Pons (tissue), 1 donor: ENCODE results near the gene ZNF526.

Experiments used
- DNase-seq: peaks from one replicate; pipeline ENCODE4 v3.0.0-alpha.2; 2016; ENCODE audit warnings: low spot score

The ZNF526 gene

DNA sequence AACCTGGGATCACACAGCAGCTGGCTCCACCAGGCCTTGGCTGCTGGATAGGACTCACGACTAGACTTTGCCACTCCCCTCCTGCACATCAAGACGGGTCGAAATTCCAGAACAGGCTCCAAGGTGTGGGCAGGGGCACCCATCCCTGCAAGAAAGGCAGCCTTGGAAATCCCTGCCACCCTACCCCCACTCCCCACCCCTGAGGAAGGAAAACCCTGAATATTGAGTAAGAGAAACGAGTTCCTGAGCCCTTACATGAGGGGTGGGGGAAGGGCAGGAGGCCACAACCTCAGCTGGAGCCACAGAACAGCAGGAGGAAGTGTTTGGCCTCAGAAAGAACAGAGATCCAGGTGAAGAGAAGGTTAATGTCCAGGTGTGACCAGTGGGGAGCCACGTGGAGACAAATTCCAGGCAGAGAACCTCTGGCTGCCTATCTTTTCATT lies 22.7 kb upstream of the ZNF526 start:
- DNase-seq, result no peak

DNA sequence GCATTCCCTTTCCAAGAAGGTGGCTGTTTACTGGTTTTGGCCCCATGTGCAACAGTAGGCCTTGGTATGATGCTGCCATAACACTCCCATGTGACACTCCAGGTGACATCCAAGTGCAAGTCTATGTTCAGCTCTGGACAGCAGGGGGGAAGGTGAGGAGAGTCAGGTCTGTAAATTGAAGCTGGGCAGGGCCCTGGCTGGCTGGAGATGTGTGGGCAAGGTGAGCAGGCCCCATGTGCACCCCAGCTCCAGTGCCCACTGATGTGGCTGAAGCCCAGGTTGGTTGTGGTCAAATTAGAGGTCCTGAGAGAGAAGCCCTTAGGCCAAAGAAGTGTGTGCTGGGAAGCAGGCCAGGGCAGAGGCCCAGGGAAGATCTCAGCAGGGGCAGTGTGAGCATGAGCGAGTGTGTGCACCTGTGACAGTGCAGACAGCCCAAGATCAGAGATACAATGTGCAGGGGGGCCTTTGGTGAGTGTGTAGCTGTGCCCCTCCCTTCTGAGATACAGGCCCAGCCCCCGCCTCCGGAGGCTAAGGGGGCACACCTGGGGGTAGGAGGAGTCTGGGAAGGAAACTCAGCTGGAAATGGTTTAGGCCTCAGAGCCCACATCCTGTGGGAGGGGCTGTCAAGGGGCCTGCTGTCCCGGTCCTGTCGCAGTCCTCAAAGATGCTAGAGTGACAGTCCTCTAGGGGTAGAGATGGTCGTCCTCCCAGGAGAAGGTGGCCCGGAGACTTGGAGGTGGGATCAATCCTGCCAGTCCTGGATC lies 21.3 kb upstream of the ZNF526 start:
- no peak for DNase-seq

DNA sequence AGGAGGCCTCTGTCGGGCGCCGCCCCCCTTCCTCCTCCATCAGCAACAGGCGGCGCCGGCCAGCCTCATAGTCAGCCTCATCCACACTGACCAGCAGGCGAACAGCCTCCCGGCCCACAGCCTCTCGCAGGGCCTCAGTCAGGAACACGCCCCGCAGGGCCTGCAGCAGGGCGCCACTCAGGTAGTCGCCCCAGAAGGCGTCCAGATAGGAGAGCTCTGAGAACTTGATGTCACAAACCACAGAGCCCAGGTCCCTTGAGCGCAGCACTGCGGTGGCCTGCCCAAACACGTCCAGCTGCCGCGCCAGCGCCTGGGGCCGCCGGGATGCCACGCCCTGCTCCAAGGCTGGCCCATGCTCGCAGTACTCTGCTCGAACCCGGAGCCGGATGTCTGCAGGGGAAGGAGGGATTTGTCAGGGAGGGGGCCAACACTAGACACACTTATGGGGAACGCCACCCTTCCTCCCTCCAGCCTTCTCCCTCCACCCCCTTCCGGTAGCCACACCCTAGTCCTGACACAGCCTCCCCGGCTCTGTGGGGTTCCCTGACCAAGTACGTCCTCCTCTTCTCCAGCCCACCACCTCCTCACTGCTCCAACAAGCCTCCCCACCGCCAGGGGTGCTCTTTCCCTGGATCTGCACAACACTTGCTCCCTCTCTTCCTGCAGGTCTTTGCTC lies 20.5 kb upstream of the ZNF526 start:
- DNase-seq, result no peak

DNA sequence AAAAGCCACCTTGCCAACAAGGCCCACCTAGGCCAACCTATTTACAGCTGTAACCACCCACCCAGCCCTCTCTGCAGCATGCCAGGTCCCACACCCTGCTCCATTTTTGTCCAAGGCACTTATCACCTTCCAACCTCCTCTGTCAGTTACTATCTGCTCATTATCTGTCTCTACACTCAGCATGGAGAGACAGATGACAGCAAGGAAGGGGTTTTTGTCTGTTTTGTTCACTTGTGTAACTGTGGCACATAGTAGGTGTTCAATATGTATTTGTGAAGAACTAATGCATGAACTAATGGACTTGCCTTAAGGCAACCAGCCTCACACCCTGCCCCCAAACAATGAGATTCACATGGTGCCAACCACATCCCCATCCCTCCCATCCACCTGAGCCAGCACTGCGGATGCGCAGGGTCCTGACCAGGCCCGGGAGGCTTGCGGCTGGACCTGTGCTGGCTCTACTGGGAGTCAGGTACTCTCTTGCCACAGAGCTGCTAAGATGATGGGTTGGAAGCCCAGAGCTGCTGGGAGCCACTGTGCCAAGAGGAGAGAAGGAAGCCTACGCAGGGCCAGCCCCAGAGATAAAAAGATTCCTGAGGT lies 19.9 kb upstream of the ZNF526 start:
- DNase-seq, result no peak

DNA sequence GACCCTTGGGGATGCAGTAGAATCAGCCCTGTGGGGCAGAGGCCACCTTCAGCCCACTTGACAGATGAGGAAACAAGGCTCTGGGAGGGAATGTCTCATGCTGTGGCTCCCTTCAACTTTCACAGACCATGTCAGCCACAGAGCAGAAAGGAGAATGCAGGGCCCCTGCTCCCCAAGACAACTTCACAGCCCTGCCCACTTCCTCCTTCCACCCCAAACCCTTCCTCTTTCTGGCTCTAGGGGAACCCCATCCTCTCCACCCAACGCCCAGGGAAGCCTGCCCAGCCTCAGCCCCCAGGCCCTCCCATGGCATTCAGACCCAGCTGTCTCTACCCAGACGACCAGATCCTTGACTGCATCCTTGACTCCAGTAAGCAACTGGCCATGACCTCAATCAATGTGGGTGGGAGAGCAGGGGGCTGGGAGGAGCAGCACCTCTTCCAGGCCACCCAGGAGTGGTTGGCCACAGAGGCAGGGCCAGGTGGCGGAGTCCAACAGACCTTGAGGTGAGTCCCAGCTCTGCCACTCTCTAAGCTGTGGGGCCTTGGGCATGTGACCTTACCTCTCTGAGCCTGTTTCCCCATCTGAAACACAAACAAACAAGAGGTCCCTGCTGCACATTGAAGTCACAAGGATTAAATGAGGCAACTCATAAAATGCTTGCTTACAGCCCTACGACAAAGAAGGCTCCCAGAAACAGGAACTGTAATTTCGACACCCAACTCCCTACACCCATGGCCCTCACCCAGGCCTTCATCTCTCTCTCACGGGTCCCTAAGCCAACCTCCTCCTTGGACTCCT lies 18.4 kb upstream of the ZNF526 start:
- DNase-seq, result peak; percentile 71

DNA sequence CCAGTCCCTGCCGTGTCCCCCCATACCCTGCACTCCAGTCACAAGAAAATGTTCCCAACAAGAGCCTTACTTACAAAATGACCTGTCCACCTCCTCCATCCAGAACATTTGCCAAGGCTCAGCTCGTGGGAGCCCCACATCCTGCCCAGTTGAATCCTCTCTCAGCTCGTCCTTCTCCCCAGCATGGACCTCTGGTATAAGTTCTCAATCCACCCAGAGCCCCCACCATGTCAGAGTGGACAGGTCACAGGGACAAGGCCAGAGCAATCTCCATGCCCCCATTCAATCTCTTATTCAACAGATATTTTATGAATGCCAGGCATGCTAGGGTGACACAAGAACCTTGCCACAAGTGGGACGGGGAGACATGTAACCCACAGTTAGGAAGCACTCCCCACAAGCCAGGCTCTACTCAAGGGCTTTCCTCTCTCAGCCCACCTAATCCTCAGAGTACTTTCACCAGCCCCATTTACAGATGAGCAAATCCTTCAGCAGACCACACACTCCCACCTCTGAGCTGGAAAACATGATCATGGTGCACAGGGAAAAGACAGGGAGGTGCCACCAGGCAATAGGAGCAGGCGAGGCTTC lies 17.7 kb upstream of the ZNF526 start:
- no peak for DNase-seq

DNA sequence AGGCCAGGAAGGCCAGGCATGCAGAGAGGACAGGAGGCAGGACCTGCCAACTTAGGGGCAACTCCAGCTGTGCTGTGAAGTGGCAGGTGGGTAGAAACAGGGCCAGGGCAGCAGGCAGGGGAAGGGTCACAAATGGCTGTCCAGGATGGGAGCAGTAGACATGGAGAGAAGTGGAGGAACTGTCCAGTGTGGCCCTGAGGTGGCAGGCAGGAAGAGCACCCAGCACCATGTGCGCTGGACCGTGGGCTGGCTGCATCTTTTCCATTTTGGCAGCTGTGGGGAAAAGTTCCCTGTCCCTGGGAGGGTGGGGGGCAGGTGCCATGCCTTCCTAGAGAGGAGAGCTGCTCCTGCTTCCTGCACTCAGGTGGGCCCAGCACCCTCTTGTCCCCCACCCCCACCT lies 16.4 kb upstream of the ZNF526 start:
- no peak for DNase-seq

DNA sequence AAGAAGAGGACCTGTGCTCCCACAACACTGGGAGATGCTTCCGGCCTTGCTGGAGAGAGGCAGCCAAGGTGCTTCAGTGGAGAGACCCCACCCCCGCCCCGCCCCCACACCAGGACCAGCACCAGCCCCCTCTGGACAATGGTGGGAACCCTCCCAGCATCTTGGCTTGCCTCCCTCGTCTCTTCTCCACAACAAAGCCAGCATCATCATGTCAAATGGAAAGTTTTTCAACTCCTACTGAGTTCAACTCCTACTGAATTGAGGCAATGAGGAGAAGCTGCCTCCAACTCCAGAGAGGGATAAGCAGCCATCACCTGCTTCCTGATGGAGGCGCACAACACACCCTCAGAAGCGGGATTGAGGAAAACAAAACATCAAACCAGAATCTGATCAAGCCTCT lies 15.4 kb upstream of the ZNF526 start:
- DNase-seq, result no peak

DNA sequence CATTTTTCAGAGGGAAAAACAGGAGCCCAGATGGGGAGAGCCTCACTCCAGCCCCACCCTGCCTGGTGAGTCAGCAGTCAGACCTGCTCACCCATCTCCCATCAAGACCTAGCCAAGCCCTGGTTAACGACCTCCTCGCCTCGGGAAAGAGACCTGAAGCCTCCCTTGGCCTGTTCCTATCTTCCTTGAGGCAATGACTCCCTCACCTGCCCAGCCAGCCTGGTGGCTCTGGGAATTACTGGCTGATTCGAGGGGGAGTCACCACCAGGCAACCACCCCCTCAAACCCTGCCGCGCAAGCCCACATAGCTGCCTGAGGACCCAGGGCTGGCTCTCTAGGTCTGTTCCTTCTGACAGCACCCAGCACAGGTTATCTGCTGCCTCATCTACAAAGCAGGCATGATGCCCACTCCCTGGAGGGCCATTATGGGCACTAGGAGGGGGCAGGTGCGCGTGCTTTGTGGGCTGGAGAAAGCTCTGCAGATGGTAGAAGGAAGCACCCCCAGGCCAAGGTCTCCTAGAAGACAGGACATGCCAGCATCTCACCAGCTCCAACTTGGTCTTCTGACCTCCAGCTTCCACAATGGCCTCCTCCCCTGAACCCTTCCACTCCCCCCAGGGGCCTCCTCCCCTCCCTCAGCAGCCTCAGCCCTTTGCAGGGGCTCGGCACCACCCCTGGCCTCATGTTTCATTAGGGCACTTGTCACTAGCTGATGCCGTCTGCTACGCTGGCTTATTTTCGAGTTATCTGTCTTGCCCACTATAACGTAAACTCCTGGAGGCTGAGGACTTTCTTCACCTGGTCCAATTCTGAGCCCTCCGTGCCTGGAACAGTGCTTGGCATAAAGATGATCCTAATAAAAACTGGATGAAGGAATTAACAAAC lies 13.0 kb upstream of the ZNF526 start:
- no peak for DNase-seq

DNA sequence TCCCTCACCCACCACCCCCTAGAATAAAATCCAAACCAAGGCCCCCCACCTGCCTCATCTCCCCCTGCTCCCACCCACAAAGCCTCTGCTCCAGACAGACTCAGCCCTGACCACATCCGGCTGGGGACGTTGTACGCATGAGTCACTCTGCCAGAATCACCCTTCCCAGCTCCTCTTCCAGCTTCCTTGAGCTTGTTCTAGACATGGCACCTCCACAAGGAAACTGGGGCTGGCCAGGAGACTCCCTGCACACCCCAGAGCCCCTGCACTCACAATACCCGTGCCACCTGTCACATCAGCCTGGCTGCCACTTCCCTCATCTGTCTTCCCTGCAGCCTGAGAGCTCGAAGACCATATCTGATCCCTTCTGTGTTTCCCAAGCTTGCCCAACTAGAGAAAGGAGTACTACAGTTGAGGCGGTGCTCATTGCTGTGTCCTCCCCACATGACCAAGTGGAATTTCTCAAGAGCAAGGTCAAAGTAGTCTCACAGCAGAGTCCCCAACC lies 12.3 kb upstream of the ZNF526 start:
- DNase-seq, result no peak

DNA sequence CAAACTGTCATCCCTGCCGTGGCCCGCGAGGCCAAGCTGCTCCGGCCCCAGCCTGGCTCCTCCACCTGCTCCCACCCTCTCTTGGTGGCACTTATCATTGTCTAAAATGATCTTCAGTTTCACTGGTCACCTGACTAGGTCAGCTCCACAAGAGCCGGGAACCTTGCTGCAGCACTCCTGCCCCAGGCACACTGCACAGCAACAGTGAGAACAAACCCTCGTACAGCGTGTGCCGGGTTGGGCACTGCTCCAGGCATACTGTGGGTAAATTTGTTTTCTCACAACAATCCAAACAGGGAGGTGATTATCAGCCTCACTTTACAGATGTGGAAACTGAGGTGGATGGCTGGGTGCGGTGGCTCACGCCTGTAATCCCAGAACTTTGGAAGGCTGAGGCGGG lies 11.5 kb upstream of the ZNF526 start:
- no peak for DNase-seq

DNA sequence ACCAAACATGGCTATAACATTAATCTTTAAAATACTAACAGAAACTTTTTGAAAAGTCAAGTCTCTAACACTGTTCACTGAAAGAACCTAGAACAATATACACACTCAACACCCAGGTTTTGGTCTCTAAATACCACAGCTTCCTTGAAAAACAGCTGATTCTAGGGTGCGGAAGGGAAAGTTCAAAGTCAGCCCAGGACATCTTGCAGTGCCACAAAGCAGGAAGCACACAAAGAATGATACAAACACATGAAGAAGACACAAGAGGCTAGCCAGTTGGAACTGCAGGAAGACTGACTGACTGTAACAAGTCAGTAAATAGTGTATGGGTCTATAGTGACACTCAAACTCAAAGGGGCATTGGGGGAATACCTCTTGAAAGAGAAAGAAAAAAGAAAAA lies 7.2 kb upstream of the ZNF526 start:
- DNase-seq, result no peak

DNA sequence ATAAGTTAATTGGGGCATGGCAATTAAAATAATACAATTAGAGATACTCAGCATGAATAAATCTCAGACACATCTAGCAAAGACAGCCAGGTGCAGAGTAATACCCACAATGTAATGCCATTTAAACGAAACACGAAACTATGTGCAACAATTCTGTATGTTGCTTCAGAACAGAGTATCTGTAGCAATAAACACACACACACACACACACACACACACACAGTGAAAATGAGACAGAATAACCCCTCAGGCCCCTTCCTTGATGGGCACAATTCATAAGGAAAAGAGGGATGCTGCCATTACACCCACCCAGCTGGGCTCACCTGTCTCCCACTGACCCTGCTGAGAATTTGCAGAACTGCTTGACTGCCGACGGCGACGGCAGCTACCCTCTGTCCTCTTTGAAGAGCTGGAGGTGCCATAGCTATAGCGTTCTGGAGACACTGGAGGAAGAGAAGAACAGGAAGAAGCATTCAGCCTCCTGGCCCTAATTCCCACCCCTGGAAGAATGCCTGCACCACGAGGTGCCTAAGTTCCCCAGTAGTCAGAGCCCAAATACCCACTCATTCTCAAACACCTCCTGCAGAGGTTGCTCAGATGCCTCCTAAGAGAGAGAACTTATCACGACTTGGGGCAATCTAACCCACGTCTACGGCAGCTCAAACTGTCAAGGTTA lies 5.2 kb upstream of the ZNF526 start:
- DNase-seq, result no peak

DNA sequence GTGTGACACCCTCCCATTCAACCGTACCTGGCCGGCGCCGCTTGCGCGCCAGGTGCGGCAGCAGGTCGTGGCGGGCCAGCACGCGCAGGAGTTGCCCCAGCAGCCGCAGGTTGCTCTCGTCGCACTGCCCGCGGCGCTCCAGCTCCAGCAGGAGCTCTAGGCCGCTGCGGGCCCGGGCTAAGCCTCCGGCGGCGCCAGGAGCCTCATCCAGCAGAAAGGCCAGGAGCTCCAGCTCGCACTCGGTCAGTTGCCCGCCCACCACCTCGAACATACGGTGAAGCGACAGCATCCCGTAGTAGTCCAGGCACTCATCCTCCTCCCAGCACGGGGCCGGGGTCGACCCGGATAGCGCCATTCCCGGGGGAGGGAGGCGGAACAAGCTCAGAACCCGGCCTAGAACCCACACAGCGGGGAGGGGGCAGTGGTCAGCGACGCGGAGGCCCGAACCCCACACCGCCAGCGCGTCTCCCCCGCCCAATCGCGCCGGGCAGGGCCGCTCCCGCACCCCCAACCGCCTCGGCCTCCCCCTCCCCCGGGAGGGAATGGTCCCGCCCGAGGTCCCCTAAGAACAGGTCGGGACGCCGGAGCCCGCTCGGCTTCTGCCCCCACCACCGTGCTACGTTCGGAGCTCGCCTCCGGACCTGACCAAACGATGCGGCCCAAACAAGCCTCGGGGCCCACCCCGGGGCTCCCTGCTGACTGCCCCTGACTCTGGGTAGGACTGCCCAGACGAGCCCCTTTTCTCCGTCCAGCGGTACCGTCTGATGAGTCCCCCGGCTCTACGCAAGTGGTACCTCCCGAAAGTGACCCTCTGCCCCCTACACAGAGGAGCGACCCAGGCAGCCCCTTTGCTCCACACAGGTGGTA lies 3.2 kb upstream of the ZNF526 start:
- DNase-seq, result no peak

DNA sequence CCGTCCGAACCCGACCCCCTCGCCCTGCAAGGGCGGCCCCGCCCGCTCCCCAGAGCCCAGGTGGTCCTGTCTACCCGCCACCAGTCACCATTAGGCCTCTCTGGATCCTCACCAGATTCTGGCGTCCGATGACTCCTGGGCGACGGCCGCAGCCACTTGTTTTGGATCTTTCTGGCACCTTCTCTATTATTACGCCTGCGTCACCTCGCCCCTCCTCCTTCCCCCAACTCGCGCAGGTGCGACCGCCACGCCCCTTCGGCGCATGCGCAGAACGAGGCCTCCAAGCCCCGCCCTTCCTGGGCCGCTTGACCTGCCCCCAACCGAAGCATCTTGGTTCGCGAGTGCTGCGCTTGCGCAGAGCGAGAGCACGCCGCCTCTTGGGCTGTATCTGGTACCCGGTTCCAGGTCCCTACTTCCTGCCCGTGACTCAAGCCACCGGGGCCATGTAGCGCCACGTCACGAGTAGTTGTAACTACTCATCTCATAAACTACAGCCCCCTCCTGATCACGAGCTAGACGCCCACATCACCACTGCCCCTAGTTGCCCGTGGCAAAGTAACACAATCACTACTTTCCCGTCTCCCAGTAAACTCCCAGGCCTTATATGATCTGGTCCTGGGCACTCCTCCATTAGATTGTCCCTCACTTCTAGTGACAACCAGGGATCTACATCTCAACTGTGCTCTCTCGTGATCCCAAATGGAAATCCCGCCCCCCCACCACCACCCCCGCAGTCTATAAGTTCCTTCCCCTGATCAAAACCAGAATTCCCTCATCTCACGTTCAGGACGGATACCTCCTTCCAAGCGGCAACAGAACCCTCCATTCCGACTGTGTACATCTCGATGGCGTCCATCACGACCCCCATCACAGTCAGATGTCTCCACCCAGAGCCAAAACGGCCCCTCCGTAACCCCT lies 2.3 kb upstream of the ZNF526 start, which contains the start of gene DEDD2:
DEDD2 (minus strand) TSS at position 158 of the 918 bp plus-strand sequence. CDS start 670 bp downstream, outside the sequence.
- peak; percentile 95 for DNase-seq

DNA sequence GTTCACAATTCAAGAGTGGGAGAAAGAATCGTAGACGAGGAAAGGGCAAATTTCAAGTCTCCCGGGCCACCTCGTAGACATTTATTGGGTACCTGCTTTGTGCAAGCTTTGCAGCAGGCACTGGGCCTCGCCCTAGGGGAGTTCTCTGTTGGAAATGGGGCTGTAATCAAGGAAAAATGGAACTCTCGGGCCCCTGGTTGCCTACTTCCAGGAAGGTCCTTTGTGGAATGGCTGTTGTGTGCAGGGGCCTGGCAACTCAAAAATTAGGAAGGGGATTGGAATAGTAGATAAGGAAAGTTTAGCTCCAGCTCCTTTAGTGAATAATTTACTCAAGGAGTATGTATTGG lies 612 bp downstream of the ZNF526 start:
- no peak for DNase-seq

DNA sequence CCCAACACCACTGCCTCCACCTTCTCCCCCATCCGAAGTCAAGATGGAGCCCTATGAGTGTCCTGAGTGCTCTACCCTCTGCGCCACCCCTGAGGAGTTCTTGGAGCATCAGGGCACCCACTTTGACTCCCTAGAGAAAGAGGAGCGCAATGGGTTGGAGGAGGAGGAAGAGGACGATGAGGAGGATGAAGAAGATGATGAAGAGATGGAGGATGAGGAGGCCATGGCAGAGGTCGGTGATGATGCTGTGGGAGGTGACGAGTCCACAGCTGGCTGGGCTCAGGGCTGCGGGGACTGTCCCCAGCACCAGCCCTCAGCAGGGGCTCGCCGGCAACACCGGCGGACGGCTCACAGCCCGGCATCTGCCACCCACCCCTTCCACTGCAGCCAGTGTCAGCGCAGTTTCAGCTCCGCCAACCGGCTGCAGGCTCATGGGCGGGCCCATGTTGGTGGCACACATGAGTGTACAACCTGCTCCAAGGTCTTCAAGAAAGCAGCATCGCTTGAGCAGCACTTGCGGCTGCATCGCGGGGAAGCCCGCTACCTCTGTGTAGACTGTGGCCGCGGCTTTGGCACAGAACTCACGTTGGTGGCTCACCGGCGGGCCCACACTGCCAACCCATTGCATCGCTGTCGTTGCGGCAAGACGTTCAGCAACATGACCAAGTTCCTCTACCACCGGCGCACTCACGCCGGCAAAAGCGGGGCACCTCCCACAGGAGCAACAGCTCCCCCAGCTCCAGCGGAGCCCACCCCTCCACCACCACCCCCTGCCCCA lies 5.0 kb downstream of the ZNF526 start:
- no peak for DNase-seq
